Natural killer cell treated with Interleukin-12 subunit alpha and Interleukin-12 subunit beta and Interleukin-15 and Interleukin-18, amount 100 ng/mL, for 72 hours (primary cell): Measurements from ENCODE around the gene UPF1. TPM values are rescaled to one million over a fixed set of nuclear protein-coding genes. Genes with fewer than 3 reads are reported as not detected.

Experiments
- ATAC-seq, 2 donors: fragments of 150-1000 bp; cut with Tn5 transposase in 1 of 2; sonication (Bioruptor Pico), chemical (Tn5 transposase) in 1 of 2; 2 replicates each; pipeline ENCODE4 v1.10.0; 2021
- DNase-seq: peaks from one replicate; pipeline ENCODE4 v3.0.0; 2022; ENCODE audit warnings: low spot score
- H3K27ac Mint-ChIP-seq, 2 donors: 1 replicate in 1 of 2; 2 replicates in 1 of 2; pipeline ENCODE4 v1.8.0; 2022; ENCODE audit warnings: mixed read lengths in 2 of 2, mild to moderate bottlenecking in 1 of 2, moderate library complexity in 1 of 2
- H3K27me3 Mint-ChIP-seq, 2 donors: 1 replicate in 1 of 2; 2 replicates in 1 of 2; pipeline ENCODE4 v1.8.0; 2022; ENCODE audit warnings: mixed read lengths in 2 of 2
- H3K36me3 Mint-ChIP-seq: one replicate; pipeline ENCODE4 v1.8.0; 2022; ENCODE audit warnings: mixed read lengths
- H3K4me1 Mint-ChIP-seq, 2 donors: 1 replicate in 1 of 2; 2 replicates in 1 of 2; pipeline ENCODE4 v1.8.0; 2022; ENCODE audit warnings: low read depth in 2 of 2, mixed read lengths in 2 of 2, mild to moderate bottlenecking in 1 of 2
- H3K4me3 Mint-ChIP-seq: one replicate; pipeline ENCODE4 v1.8.0; 2022; ENCODE audit warnings: mixed read lengths
- H3K9me3 Mint-ChIP-seq: 2 replicates; pipeline ENCODE4 v1.8.0; 2022; ENCODE audit warnings: mixed read lengths
- total RNA-seq, 2 donors: library from RNA; stranded (reverse); gene quantifications; one replicate each; pipeline ENCODE4 v1.2.3, GENCODE V29; 2022

UPF1 gene
- total RNA-seq, 2 donors from 2014 or later = 104 to 150 TPM

- H3K36me3 Mint-ChIP-seq = no peaks in the 10 kb centered on the region
- no peak overlapping the region for H3K4me3 Mint-ChIP-seq
- H3K9me3 Mint-ChIP-seq = no peaks in the 10 kb centered on the region
- ATAC-seq (no peak), DNase-seq (no peak)
- no peaks in the 10 kb centered on the region for H3K27me3 Mint-ChIP-seq
- H3K4me1 Mint-ChIP-seq = peaks cover 34 to 35% of the 10 kb centered on the region in 2 donors
- peak overlapping the region in 1 of 2 donors; percentile 68 for H3K27ac Mint-ChIP-seq
Observed at GRCh38 chr19:18850471-18851375, 19.0 kb downstream of the UPF1 start.

- DNase-seq (no peak), ATAC-seq (no peak)
- Mint-ChIP-seq H3K27me3 (no peaks in the 10 kb centered on the region), H3K4me1 (peaks cover 26% of the 10 kb centered on the region in 2 donors), H3K36me3 (no peaks in the 10 kb centered on the region), H3K9me3 (no peaks in the 10 kb centered on the region), H3K4me3 (no peak overlapping the region), H3K27ac (no peak overlapping the region)
Observed at GRCh38 chr19:18851673-18852325, 20.0 kb downstream of the UPF1 start.

GRCh38 chr19:18852648-18853047 is 20.9 kb downstream of the UPF1 start:
- ATAC-seq (no peak), DNase-seq (no peak)
- Mint-ChIP-seq H3K9me3 (no peaks in the 10 kb centered on the region), H3K4me1 (peaks cover 18 to 20% of the 10 kb centered on the region in 2 donors), H3K27ac (no peak overlapping the region), H3K36me3 (no peaks in the 10 kb centered on the region), H3K27me3 (no peaks in the 10 kb centered on the region), H3K4me3 (no peak overlapping the region)

- DNase-seq (no peak), ATAC-seq (no peak)
Observed at GRCh38 chr19:18853755-18854427, 22.1 kb downstream of the UPF1 start.

GRCh38 chr19:18854982-18855381 is 23.2 kb downstream of the UPF1 start:
- no peak for ATAC-seq
- no peaks in the 10 kb centered on the region for H3K27me3 Mint-ChIP-seq
- DNase-seq = no peak
- no peak overlapping the region for H3K27ac Mint-ChIP-seq
- peaks cover 0 to 3% of the 10 kb centered on the region in 2 donors for H3K4me1 Mint-ChIP-seq
- no peaks in the 10 kb centered on the region for H3K36me3 Mint-ChIP-seq
- H3K4me3 Mint-ChIP-seq = no peak overlapping the region
- H3K9me3 Mint-ChIP-seq = no peaks in the 10 kb centered on the region

More at GRCh38 chr19:18853755-18854427, 22.1 kb downstream of the UPF1 start:
- H3K4me3 Mint-ChIP-seq = no peak overlapping the region
- H3K27me3 Mint-ChIP-seq = no peaks in the 10 kb centered on the region
- no peak overlapping the region for H3K27ac Mint-ChIP-seq
- no peaks in the 10 kb centered on the region for H3K9me3 Mint-ChIP-seq
- H3K4me1 Mint-ChIP-seq = peaks cover 9 to 11% of the 10 kb centered on the region in 2 donors
- no peaks in the 10 kb centered on the region for H3K36me3 Mint-ChIP-seq

GRCh38 chr19:18855647-18856384 is 24.1 kb downstream of the UPF1 start:
- no peak for ATAC-seq
- Mint-ChIP-seq H3K36me3 (no peaks in the 10 kb centered on the region), H3K27me3 (no peaks in the 10 kb centered on the region), H3K27ac (no peak overlapping the region), H3K4me1 (peaks cover 0 to under 1% of the 10 kb centered on the region in 2 donors), H3K4me3 (no peak overlapping the region), H3K9me3 (no peaks in the 10 kb centered on the region)
- DNase-seq = no peak

- peaks cover 0 to 8% of the 10 kb centered on the region in 2 donors for H3K4me1 Mint-ChIP-seq
- H3K27me3 Mint-ChIP-seq = no peaks in the 10 kb centered on the region
- no peak overlapping the region for H3K4me3 Mint-ChIP-seq
- DNase-seq = no peak
- no peaks in the 10 kb centered on the region for H3K36me3 Mint-ChIP-seq
- H3K9me3 Mint-ChIP-seq = no peaks in the 10 kb centered on the region
- no peak overlapping the region for H3K27ac Mint-ChIP-seq
- ATAC-seq = no peak
Observed at GRCh38 chr19:18856385-18857126, 24.8 kb downstream of the UPF1 start.

GRCh38 chr19:18857223-18857622 is 25.5 kb downstream of the UPF1 start:
- Mint-ChIP-seq H3K9me3 (no peaks in the 10 kb centered on the region), H3K4me3 (no peak overlapping the region), H3K27me3 (no peaks in the 10 kb centered on the region), H3K4me1 (peaks cover 0 to 8% of the 10 kb centered on the region in 2 donors), H3K36me3 (no peaks in the 10 kb centered on the region), H3K27ac (no peak overlapping the region)
- DNase-seq = no peak
- no peak for ATAC-seq

GRCh38 chr19:18858906-18859646 is 27.3 kb downstream of the UPF1 start:
- Mint-ChIP-seq H3K36me3 (no peaks in the 10 kb centered on the region), H3K4me1 (peaks cover 0 to 8% of the 10 kb centered on the region in 2 donors), H3K9me3 (no peaks in the 10 kb centered on the region), H3K4me3 (no peak overlapping the region), H3K27ac (no peak overlapping the region), H3K27me3 (no peaks in the 10 kb centered on the region)
- DNase-seq (no peak), ATAC-seq (no peak)

- Mint-ChIP-seq H3K27me3 (no peaks in the 10 kb centered on the region), H3K9me3 (no peaks in the 10 kb centered on the region), H3K4me3 (no peak overlapping the region), H3K4me1 (peaks cover 0 to 8% of the 10 kb centered on the region in 2 donors), H3K36me3 (no peaks in the 10 kb centered on the region), H3K27ac (no peak overlapping the region)
- no peak for DNase-seq
- ATAC-seq = no peak
Observed at GRCh38 chr19:18859676-18860301, 28.0 kb downstream of the UPF1 start.

GRCh38 chr19:18860302-18860700 is 28.5 kb downstream of the UPF1 start:
- H3K27me3 Mint-ChIP-seq = no peaks in the 10 kb centered on the region
- H3K9me3 Mint-ChIP-seq = no peaks in the 10 kb centered on the region
- H3K4me1 Mint-ChIP-seq = peaks cover 0 to 8% of the 10 kb centered on the region in 2 donors
- DNase-seq = no peak
- H3K36me3 Mint-ChIP-seq = no peaks in the 10 kb centered on the region
- H3K27ac Mint-ChIP-seq = no peak overlapping the region
- H3K4me3 Mint-ChIP-seq = no peak overlapping the region
- no peak for ATAC-seq

- no peak for DNase-seq
- H3K27me3 Mint-ChIP-seq = no peaks in the 10 kb centered on the region
- H3K27ac Mint-ChIP-seq = no peak overlapping the region
- no peaks in the 10 kb centered on the region for H3K9me3 Mint-ChIP-seq
- H3K4me1 Mint-ChIP-seq = peaks cover 0 to 8% of the 10 kb centered on the region in 2 donors
- H3K4me3 Mint-ChIP-seq = no peak overlapping the region
- H3K36me3 Mint-ChIP-seq = no peaks in the 10 kb centered on the region
- peak in 1 of 2 donors; percentile 7 for ATAC-seq
Observed at GRCh38 chr19:18860725-18861124, 29.0 kb downstream of the UPF1 start.
